Stimulated activated memory B cell treated with anti-CD40 and anti-IgM and Interleukin-4, amounts not matched to agents 10 μg/mL and 1 μg/mL and 100 μg/mL, for 72 hours (primary cell): Measurements from ENCODE around the gene LTN1.
"Not testable (repeated sequence)": the region's sequence is repeated elsewhere in the genome, so short reads cannot be mapped to it uniquely, and the experiment has no call there.

Experiments used
- ATAC-seq: fragments of 150-1000 bp; cut with Tn5 transposase; 2 replicates; pipeline ENCODE4 v1.10.0; 2021
- H3K27ac Mint-ChIP-seq: one replicate; pipeline ENCODE4 v1.8.0; 2022; ENCODE audit warnings: mild to moderate bottlenecking, mixed read lengths
- H3K27me3 Mint-ChIP-seq: one replicate; pipeline ENCODE4 v1.8.0; 2022; ENCODE audit warnings: mixed read lengths
- H3K36me3 Mint-ChIP-seq: one replicate; pipeline ENCODE4 v1.8.0; 2022; ENCODE audit warnings: mixed read lengths
- H3K4me1 Mint-ChIP-seq: one replicate; pipeline ENCODE4 v1.8.0; 2022; ENCODE audit warnings: mixed read lengths
- H3K4me3 Mint-ChIP-seq: one replicate; pipeline ENCODE4 v1.8.0; 2022; ENCODE audit warnings: mild to moderate bottlenecking, moderate library complexity, mixed read lengths
- H3K9me3 Mint-ChIP-seq: one replicate; pipeline ENCODE4 v1.8.0; 2022; ENCODE audit warnings: mixed read lengths

Gene LTN1

DNA sequence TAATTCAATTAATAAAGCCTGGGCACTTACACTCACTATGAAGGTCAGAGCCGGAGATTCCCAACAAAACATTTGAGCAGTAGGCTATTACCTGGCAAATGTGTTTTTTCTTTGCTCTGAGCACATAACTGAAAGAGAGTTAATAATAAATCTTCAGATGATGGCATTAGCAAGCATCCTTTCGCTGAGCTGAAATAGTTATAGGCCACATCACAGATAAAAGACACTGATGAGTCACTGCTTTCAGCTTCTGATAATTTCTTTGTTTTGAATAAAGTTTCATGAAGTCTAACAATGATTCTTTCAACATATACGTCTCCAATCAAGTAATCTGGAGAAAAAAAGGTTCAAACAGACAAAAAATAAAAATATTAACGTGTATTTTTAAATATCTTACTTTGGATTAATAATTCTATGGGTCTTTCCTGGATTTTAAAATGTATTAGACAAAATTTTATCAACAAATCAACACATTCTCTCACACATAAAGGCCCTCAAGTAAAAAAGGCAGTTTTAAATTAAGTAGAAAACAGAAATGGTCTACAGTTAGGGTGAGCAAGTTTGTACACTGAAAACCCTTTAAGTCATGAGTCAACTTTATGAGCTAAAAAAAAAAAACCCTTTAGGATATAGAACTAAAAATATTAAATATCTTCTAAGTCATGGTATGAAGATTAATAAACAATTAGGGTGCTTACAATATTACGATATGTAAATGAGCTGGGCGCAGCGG, 33.1 kb downstream of the LTN1 start:
- Mint-ChIP-seq H3K27me3 (no peaks in the 10 kb centered on the region), H3K4me1 (peaks cover 2% of the 10 kb centered on the region), H3K9me3 (no peaks in the 10 kb centered on the region), H3K36me3 (peaks cover 74% of the 10 kb centered on the region), H3K27ac (no peak overlapping the region), H3K4me3 (no peak overlapping the region)
- ATAC-seq: no peak

- Mint-ChIP-seq H3K27ac (no peak overlapping the region), H3K9me3 (no peaks in the 10 kb centered on the region), H3K4me3 (no peak overlapping the region), H3K36me3 (peaks cover 62% of the 10 kb centered on the region), H3K4me1 (peaks cover 10% of the 10 kb centered on the region), H3K27me3 (no peaks in the 10 kb centered on the region)
- ATAC-seq: no peak
These were observed 39.4 kb downstream of the LTN1 start for GRCh38 chr21:28953247-28953646.

- Mint-ChIP-seq H3K27ac (no peak overlapping the region), H3K4me3 (no peak overlapping the region), H3K4me1 (peaks cover 10% of the 10 kb centered on the region), H3K9me3 (no peaks in the 10 kb centered on the region), H3K36me3 (peaks cover 56% of the 10 kb centered on the region), H3K27me3 (no peaks in the 10 kb centered on the region)
- ATAC-seq: no peak
These were observed 40.0 kb downstream of the LTN1 start for GRCh38 chr21:28952686-28953085.

DNA sequence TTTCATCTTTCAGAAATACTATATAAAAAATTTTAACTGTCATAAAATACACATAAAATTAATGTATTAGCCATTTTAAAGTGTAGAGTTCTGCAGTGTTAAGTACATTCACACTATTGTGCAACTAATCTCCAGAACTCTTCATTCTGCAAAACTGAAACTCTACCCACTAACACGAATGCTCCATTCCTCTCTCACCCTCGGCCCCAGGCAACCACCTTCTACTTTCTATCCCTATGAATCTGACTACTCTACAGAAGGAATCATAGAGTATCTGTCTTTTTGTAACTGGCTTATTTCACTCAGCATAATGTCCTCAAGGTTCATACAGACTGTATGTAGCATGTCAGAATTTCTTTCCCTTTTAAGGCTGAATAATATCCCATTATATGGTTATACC, 43.4 kb downstream of the LTN1 start:
- H3K4me1 Mint-ChIP-seq: peaks cover 6% of the 10 kb centered on the region
- no peak overlapping the region for H3K27ac Mint-ChIP-seq
- peaks cover 35% of the 10 kb centered on the region for H3K36me3 Mint-ChIP-seq
- no peak overlapping the region for H3K4me3 Mint-ChIP-seq
- no peaks in the 10 kb centered on the region for H3K27me3 Mint-ChIP-seq
- no peaks in the 10 kb centered on the region for H3K9me3 Mint-ChIP-seq
- no peak for ATAC-seq

GRCh38 chr21:28944296-28944695, 48.4 kb downstream of the LTN1 start:
- no peak overlapping the region for H3K4me3 Mint-ChIP-seq
- H3K27ac Mint-ChIP-seq: no peak overlapping the region
- no peaks in the 10 kb centered on the region for H3K4me1 Mint-ChIP-seq
- ATAC-seq: no peak
- peaks cover 31% of the 10 kb centered on the region for H3K36me3 Mint-ChIP-seq
- H3K27me3 Mint-ChIP-seq: no peaks in the 10 kb centered on the region
- H3K9me3 Mint-ChIP-seq: no peaks in the 10 kb centered on the region

- Mint-ChIP-seq H3K4me1 (no peaks in the 10 kb centered on the region), H3K36me3 (peaks cover 32% of the 10 kb centered on the region), H3K27ac (no peak overlapping the region), H3K9me3 (no peaks in the 10 kb centered on the region), H3K27me3 (no peaks in the 10 kb centered on the region), H3K4me3 (no peak overlapping the region)
- no peak for ATAC-seq
These were observed 49.0 kb downstream of the LTN1 start for GRCh38 chr21:28943631-28944030.

DNA sequence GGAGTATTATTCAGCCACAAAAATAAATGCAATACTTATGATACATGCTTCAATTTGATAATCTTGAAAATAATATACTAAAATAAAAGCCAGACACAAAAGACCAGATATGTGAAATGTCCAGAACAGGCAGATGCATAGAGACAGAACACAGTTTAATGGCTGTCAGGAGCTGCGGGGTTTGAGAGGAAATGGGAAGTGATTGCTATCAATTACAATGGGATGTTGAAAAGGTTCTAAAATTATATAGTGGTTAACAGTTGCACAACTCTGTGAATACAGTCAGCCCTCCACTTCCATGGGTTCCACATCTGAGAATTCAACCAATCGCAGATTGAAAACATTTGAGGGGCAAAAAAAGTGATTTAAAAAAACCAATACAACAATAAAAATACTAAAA, 54.0 kb downstream of the LTN1 start:
- H3K36me3 Mint-ChIP-seq: peaks cover 55% of the 10 kb centered on the region
- no peak for ATAC-seq
- no peaks in the 10 kb centered on the region for H3K9me3 Mint-ChIP-seq
- H3K27ac Mint-ChIP-seq: no peak overlapping the region
- no peaks in the 10 kb centered on the region for H3K27me3 Mint-ChIP-seq
- no peak overlapping the region for H3K4me3 Mint-ChIP-seq
- H3K4me1 Mint-ChIP-seq: no peaks in the 10 kb centered on the region

- H3K27me3 Mint-ChIP-seq: no peaks in the 10 kb centered on the region
- no peak overlapping the region for H3K27ac Mint-ChIP-seq
- no peak overlapping the region for H3K4me3 Mint-ChIP-seq
- ATAC-seq: no peak
- no peaks in the 10 kb centered on the region for H3K4me1 Mint-ChIP-seq
- H3K36me3 Mint-ChIP-seq: peaks cover 62% of the 10 kb centered on the region
- H3K9me3 Mint-ChIP-seq: no peaks in the 10 kb centered on the region
These were observed 54.9 kb downstream of the LTN1 start for GRCh38 chr21:28937737-28938136.

DNA sequence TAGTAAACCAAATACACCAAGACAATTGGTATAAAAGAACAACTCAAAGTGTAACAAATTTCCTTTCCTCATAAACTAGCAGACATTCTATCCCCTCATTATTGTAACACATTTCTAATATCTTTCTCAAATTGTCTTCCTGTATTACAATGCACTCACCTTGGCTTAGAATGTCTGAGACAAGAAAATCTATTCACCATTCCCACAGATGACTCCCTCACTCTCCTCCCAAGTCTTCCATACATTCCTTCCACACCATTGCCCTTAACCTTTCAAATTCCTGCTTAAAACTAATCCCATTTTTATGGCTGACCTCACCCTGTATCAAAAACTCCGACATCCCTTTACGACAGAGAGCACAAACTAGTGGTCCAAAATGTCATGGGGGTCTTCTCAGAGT, 56.0 kb downstream of the LTN1 start:
- H3K36me3 Mint-ChIP-seq: peaks cover 62% of the 10 kb centered on the region

GRCh38 chr21:28936036-28936435, 56.6 kb downstream of the LTN1 start:
- no peaks in the 10 kb centered on the region for H3K4me1 Mint-ChIP-seq
- no peak overlapping the region for H3K27ac Mint-ChIP-seq
- no peak overlapping the region for H3K4me3 Mint-ChIP-seq
- ATAC-seq: no peak
- H3K27me3 Mint-ChIP-seq: no peaks in the 10 kb centered on the region
- no peaks in the 10 kb centered on the region for H3K9me3 Mint-ChIP-seq
- peaks cover 61% of the 10 kb centered on the region for H3K36me3 Mint-ChIP-seq

More for the DNA sequence above, 56.0 kb downstream of the LTN1 start:
- Mint-ChIP-seq H3K9me3 (no peaks in the 10 kb centered on the region), H3K4me1 (no peaks in the 10 kb centered on the region), H3K4me3 (no peak overlapping the region), H3K27ac (no peak overlapping the region), H3K27me3 (no peaks in the 10 kb centered on the region)
- no peak for ATAC-seq

DNA sequence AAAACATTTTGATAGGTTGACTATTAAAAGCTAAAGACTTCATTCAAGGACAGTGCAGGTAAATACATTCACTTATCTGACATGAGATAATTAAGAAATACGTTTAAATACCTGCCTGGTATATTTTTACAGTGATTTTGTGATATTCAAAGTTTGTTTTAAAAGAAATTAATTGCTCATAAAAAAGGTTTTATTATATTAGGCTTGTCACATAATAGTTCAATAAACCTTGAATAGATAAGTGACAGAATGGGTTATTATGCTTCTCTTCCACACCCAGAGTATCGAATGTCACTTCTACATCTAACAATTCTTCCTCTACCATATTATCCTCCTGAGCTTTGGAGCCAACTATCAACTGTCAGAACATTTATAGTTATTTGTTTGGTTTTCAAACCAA, 60.0 kb downstream of the LTN1 start:
- no peaks in the 10 kb centered on the region for H3K9me3 Mint-ChIP-seq
- no peak overlapping the region for H3K27ac Mint-ChIP-seq
- H3K4me1 Mint-ChIP-seq: no peaks in the 10 kb centered on the region
- peaks cover 49% of the 10 kb centered on the region for H3K36me3 Mint-ChIP-seq
- no peak for ATAC-seq
- H3K4me3 Mint-ChIP-seq: no peak overlapping the region
- no peaks in the 10 kb centered on the region for H3K27me3 Mint-ChIP-seq

DNA sequence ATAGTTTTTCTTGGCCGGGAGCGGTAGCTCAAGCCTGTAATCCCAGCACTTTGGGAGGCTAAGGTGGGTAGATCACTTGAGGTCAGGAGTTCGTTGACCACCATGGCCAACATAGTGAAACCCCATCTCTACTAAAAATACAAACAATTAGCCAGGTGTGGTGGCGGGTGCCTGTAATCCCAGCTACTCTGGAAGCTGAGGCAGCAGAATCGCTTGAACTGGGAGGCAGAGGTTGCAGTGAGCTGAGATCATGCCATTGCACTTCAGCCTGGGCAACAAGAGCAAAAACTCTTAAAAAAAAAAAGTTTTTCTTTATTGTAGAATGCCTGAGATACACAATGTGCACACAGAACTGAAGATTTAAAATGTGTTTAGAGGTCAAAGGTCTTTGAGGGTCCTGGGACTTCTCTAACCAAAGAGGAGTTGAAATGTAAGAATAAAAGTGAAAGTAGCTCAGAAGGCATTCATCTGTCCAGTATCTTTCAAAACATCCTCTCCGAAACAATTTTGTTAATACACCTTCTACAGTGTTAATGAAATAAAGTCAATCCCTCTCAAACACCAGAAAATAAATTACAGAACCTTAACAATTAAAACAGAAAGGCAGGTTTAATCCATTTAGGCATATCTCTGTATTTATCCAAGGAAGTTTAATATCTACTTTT, 60.8 kb downstream of the LTN1 start:
- H3K4me1 Mint-ChIP-seq, ATAC-seq, H3K27ac Mint-ChIP-seq, H3K27me3 Mint-ChIP-seq, H3K9me3 Mint-ChIP-seq, H3K4me3 Mint-ChIP-seq: not testable (repeated sequence)
- H3K36me3 Mint-ChIP-seq: peaks cover 47% of the 10 kb centered on the region

DNA sequence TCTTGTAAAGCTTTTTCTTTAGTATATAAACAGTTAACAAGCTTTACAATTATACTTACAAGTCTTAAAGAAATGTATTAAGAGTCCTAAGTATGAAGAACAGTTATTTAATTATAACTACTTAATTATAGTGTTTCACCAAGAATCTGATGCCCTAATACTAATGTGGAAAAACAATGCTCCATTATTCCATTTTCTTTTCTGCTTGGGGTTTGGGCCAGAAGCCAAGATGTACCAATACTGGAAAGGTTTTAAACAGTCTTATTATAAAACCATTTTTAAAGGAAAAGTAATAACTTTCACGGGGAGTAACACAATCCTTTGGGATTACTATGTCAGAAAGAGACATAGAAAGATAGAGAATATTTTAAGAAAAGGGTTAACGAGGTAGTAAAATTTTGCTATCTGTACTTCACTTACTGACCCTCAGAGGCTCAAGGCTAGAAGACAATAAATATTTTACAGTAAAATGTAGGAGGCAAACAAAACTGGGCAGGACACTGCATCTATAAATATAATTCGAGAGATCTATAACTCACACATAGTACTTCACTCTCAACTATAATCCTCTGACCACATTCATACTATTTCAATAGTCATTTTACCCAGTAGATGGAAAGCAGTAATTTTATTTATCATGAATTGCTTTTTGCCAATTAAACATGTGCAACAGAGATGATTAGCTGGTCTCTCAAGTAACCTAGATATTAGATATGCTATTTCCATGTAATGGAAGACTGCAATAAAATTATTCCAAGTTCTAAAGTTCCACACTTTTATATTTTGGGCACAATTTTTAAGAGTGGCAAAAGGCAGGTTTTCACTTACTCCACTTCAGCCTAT, 63.9 kb downstream of the LTN1 start:
- Mint-ChIP-seq H3K36me3 (peaks cover 53% of the 10 kb centered on the region), H3K4me1 (no peaks in the 10 kb centered on the region), H3K27me3 (no peaks in the 10 kb centered on the region), H3K9me3 (no peaks in the 10 kb centered on the region), H3K4me3 (no peak overlapping the region), H3K27ac (no peak overlapping the region)
- no peak for ATAC-seq

DNA sequence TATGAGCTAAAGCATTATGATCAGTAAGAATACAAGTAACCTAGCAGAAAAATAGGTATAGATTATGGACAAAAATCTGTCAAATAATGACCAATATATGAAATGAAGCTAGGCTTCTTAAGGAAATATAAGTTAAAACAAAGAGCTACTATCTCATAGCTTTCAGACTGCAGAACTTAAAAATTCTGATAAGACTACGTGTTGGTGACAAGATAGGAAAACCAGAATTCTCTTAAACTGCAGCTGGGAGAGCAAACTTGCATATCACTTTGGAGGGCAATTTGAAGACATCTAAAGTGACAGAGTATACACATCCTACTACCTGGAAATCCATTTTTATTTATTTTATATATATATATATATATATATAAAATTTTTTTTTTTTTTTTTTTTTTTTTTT, 65.5 kb downstream of the LTN1 start:
- Mint-ChIP-seq H3K4me3 (no peak overlapping the region), H3K27ac (no peak overlapping the region), H3K36me3 (peaks cover 54% of the 10 kb centered on the region), H3K9me3 (no peaks in the 10 kb centered on the region), H3K4me1 (no peaks in the 10 kb centered on the region), H3K27me3 (no peaks in the 10 kb centered on the region)
- ATAC-seq: no peak

- no peaks in the 10 kb centered on the region for H3K9me3 Mint-ChIP-seq
- H3K36me3 Mint-ChIP-seq: peaks cover 56% of the 10 kb centered on the region
- no peak for ATAC-seq
- no peaks in the 10 kb centered on the region for H3K27me3 Mint-ChIP-seq
- H3K27ac Mint-ChIP-seq: peak overlapping the region; percentile 14
- H3K4me1 Mint-ChIP-seq: no peaks in the 10 kb centered on the region
- no peak overlapping the region for H3K4me3 Mint-ChIP-seq
These were observed 69.2 kb downstream of the LTN1 start for GRCh38 chr21:28923439-28923975.
